BLaER1 treated with 17β-estradiol and CSF1 and Interleukin-3, amounts not matched to agents 10 nM and 100 nM (cell line): ENCODE results near the gene HOXA9.

Experiments used
- H3K27ac ChIP-seq, 11 experiments: shearing (Covaris generic); formaldehyde crosslinking; 2 replicates each; pipeline ENCODE4 v1.8.1; 2022
- H3K27me3 ChIP-seq, 11 experiments: shearing (Covaris generic); formaldehyde crosslinking; 2 replicates each; pipeline ENCODE4 v1.8.1; 2022
- H3K36me3 ChIP-seq, 11 experiments: shearing (Covaris generic); formaldehyde crosslinking; 2 replicates each; pipeline ENCODE4 v1.8.1; 2022
- H3K4me1 ChIP-seq, 10 experiments: shearing (Covaris generic); formaldehyde crosslinking; 2 replicates each; pipeline ENCODE4 v1.8.1; 2022
- H3K4me2 ChIP-seq, 11 experiments: shearing (Covaris generic); formaldehyde crosslinking; 2 replicates each; pipeline ENCODE4 v1.8.1; 2022
- H3K4me3 ChIP-seq, 10 experiments: shearing (Covaris generic); formaldehyde crosslinking; 2 replicates each; pipeline ENCODE4 v1.8.1; 2022
- H3K9ac ChIP-seq, 11 experiments: shearing (Covaris generic); formaldehyde crosslinking; 2 replicates each; pipeline ENCODE4 v1.8.1; 2022
- H3K9me3 ChIP-seq, 11 experiments: shearing (Covaris generic); formaldehyde crosslinking; replicated peaks in 1 of 11; 2 replicates each; pipeline ENCODE4 v1.8.1; 2022
- H4K20me1 ChIP-seq, 11 experiments: shearing (Covaris generic); formaldehyde crosslinking; 2 replicates each; pipeline ENCODE4 v1.8.1; 2022
- Cebpa-rat ChIP-seq, 11 experiments: shearing (Covaris generic); IDR thresholded peaks; 2 replicates each; pipeline ENCODE4 v1.8.1; 2022

Gene HOXA9

DNA sequence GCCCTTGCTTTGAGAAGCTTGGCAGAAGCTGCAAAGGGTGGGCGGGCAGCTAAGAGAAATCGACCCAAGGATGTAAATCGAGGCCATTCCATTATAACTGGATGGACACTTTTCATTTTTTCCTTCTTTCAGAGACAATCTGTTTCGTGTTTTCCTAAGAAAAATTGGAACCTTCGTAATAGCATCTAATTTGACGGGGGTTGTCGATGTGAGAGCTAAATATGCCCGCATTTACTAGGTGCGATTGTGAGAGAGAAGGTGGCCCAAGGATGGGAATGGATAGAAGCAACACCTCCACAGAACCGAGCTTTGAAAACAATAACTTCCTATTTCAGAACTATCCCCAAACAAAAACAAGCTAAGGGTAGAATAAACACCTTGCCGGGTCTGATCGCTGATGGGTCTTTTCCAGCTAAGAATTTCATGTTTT is 33.9 kb downstream of the HOXA9 start:
- TF ChIP-seq Cebpa-rat (IDR thresholded peaks at IDR 0.05), result no peak
- H4K20me1 ChIP-seq, result no peaks in the 10 kb centered on the region
- peaks cover 0 to 9% (median 5%) of the 10 kb centered on the region in 11 experiments; a peak in 11 of 22 replicates for H3K27me3 ChIP-seq
- H3K4me1 ChIP-seq, result peaks cover 12 to 25% (median 19%) of the 10 kb centered on the region in 10 experiments
- H3K9me3 ChIP-seq, result peaks cover 21 to 43% (median 31%) of the 10 kb centered on the region in 11 experiments
- H3K36me3 ChIP-seq, result no peaks in the 10 kb centered on the region; a peak in 1 of 22 replicates
- no peak overlapping the region for H3K27ac ChIP-seq
- no peak overlapping the region for H3K4me3 ChIP-seq
- no peak overlapping the region for H3K4me2 ChIP-seq
- no peak overlapping the region for H3K9ac ChIP-seq

- no peaks in the 10 kb centered on the region; a peak in 1 of 22 replicates for H3K36me3 ChIP-seq
- peaks cover 21 to 41% (median 27%) of the 10 kb centered on the region in 11 experiments for H3K9me3 ChIP-seq
- no peak within 1 kb of the TSS for H3K27ac ChIP-seq
- no peak within 1 kb of the TSS for H3K4me2 ChIP-seq
- TF ChIP-seq Cebpa-rat (IDR thresholded peaks at IDR 0.05), result no peak
- no peaks in the 10 kb centered on the region for H4K20me1 ChIP-seq
- H3K4me1 ChIP-seq, result peaks cover 8 to 18% (median 14%) of the 10 kb centered on the region in 10 experiments
- H3K4me3 ChIP-seq, result no peak within 1 kb of the TSS
- H3K27me3 ChIP-seq, result peaks cover 0 to 2% (median 0%) of the 10 kb centered on the region in 11 experiments; a peak in 3 of 22 replicates
- no peak within 1 kb of the TSS for H3K9ac ChIP-seq
Observed at GRCh38 chr7:27130540-27131389, 34.6 kb downstream of the HOXA9 start, which contains the start of gene HOXA4. Gene HOXA4 (minus strand): TSS chr7:27130757. CDS start chr7:27130733, 24 bp downstream.

GRCh38 chr7:27129729-27130539 is 35.4 kb downstream of the HOXA9 start:
- TF ChIP-seq Cebpa-rat (IDR thresholded peaks at IDR 0.05), result no peak
- H3K27me3 ChIP-seq, result no peaks in the 10 kb centered on the region; a peak in 1 of 22 replicates
- peaks cover 21 to 41% (median 26%) of the 10 kb centered on the region in 11 experiments for H3K9me3 ChIP-seq
- no peaks in the 10 kb centered on the region; a peak in 1 of 22 replicates for H3K36me3 ChIP-seq
- H3K4me2 ChIP-seq, result no peak overlapping the region
- H4K20me1 ChIP-seq, result no peaks in the 10 kb centered on the region
- no peak overlapping the region for H3K4me3 ChIP-seq
- no peak overlapping the region for H3K9ac ChIP-seq
- H3K27ac ChIP-seq, result no peak overlapping the region
- H3K4me1 ChIP-seq, result peaks cover 0 to 10% (median 6%) of the 10 kb centered on the region in 10 experiments; a peak in 15 of 20 replicates

GRCh38 chr7:27128776-27129728 is 36.3 kb downstream of the HOXA9 start:
- TF ChIP-seq Cebpa-rat (IDR thresholded peaks at IDR 0.05), result no peak
- Histone ChIP-seq H3K9me3 (peaks cover 21 to 44% (median 30%) of the 10 kb centered on the region in 11 experiments), H4K20me1 (no peaks in the 10 kb centered on the region), H3K4me2 (no peak overlapping the region), H3K4me1 (peaks cover 0 to 1% (median 0%) of the 10 kb centered on the region in 10 experiments; a peak in 2 of 20 replicates), H3K27ac (no peak overlapping the region), H3K4me3 (no peak overlapping the region), H3K9ac (no peak overlapping the region), H3K27me3 (no peaks in the 10 kb centered on the region; a peak in 1 of 22 replicates), H3K36me3 (no peaks in the 10 kb centered on the region; a peak in 1 of 22 replicates)

DNA sequence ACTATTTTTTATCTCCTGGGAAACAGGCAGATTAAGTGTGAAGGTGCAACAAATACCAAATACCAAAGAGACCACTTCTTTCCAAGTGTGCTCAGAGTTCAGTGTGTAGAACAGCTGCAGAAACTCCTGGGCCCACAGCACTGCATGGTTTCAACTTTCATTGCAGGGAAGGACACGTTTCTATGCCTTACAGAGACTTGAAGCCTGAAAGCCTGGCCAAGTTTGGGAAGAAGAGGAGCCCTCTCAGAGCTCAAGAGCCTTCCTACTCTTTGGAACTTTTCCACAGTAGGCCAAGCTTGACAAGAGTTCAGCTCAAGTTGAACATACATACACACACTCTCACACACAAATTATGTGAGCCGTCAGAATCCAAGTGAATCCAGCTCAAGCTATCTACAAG is 37.3 kb downstream of the HOXA9 start:
- Histone ChIP-seq H3K4me2 (no peak overlapping the region), H4K20me1 (no peaks in the 10 kb centered on the region), H3K27me3 (no peaks in the 10 kb centered on the region; a peak in 1 of 22 replicates), H3K27ac (no peak overlapping the region), H3K4me1 (no peaks in the 10 kb centered on the region), H3K9me3 (peaks cover 21 to 45% (median 37%) of the 10 kb centered on the region in 11 experiments), H3K4me3 (no peak overlapping the region), H3K9ac (no peak overlapping the region), H3K36me3 (no peaks in the 10 kb centered on the region; a peak in 1 of 22 replicates)
- no peak for TF ChIP-seq Cebpa-rat (IDR thresholded peaks at IDR 0.05)

DNA sequence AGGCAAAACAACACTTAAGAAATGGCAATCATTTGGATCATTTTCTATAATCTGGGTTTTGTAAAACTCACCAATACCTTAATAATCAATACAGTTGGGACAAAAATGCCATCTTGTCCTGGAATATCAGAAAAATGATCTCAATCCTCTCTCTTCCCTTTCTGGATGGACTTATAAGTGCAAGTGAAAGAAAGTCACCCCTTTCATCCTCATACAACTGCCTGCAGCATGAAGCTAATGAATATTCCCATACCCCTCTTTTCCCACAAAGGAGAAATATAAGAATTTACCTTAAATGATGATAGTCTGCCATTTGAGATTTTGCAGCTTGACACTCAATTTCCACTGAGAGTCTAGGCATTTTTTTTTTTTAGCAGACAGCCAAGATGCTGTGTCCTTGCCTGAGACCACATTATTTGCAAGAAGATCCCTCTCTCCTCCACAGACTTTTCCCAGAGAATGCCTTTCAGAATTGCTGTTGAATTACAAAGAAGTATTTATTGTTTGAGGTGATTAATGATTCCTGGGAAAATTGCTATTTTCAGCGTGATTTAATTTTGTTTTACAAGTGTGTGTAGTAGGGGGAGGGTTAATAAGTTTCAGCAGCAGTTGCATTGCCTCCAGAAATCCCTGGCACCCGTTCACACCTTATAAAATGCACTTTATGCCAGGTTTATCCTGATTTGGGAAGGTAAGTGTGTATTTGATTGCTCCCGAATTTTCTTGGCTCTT is 38.6 kb downstream of the HOXA9 start:
- no peak for TF ChIP-seq Cebpa-rat (IDR thresholded peaks at IDR 0.05)
- H4K20me1 ChIP-seq, result no peaks in the 10 kb centered on the region
- H3K27ac ChIP-seq, result no peak overlapping the region
- no peaks in the 10 kb centered on the region; a peak in 1 of 22 replicates for H3K36me3 ChIP-seq
- H3K9ac ChIP-seq, result no peak overlapping the region
- H3K27me3 ChIP-seq, result no peaks in the 10 kb centered on the region; a peak in 1 of 22 replicates
- H3K4me2 ChIP-seq, result no peak overlapping the region
- no peak overlapping the region for H3K4me3 ChIP-seq
- H3K4me1 ChIP-seq, result no peaks in the 10 kb centered on the region
- peaks cover 21 to 46% (median 38%) of the 10 kb centered on the region in 11 experiments for H3K9me3 ChIP-seq

- Histone ChIP-seq H3K27me3 (no peaks in the 10 kb centered on the region; a peak in 1 of 22 replicates), H3K4me1 (no peaks in the 10 kb centered on the region), H3K4me2 (no peak overlapping the region), H3K9me3 (peaks cover 19 to 43% (median 32%) of the 10 kb centered on the region in 11 experiments), H4K20me1 (no peaks in the 10 kb centered on the region), H3K4me3 (no peak overlapping the region), H3K36me3 (no peaks in the 10 kb centered on the region; a peak in 1 of 22 replicates), H3K9ac (no peak overlapping the region), H3K27ac (no peak overlapping the region)
- no peak for TF ChIP-seq Cebpa-rat (IDR thresholded peaks at IDR 0.05)
Observed at GRCh38 chr7:27125986-27126394, 39.3 kb downstream of the HOXA9 start.
